Activated gamma-delta T cell treated with anti-CD3 and anti-CD28 coated beads, Interleukin-2, amount 50 U/mL, for 16 hours (primary cell): ENCODE measurements around the gene FRMD8.

Experiments used
- DNase-seq: peaks from one replicate; pipeline ENCODE4 v3.0.0-alpha.2; 2020; ENCODE audit warnings: low read depth

The FRMD8 gene

DNA sequence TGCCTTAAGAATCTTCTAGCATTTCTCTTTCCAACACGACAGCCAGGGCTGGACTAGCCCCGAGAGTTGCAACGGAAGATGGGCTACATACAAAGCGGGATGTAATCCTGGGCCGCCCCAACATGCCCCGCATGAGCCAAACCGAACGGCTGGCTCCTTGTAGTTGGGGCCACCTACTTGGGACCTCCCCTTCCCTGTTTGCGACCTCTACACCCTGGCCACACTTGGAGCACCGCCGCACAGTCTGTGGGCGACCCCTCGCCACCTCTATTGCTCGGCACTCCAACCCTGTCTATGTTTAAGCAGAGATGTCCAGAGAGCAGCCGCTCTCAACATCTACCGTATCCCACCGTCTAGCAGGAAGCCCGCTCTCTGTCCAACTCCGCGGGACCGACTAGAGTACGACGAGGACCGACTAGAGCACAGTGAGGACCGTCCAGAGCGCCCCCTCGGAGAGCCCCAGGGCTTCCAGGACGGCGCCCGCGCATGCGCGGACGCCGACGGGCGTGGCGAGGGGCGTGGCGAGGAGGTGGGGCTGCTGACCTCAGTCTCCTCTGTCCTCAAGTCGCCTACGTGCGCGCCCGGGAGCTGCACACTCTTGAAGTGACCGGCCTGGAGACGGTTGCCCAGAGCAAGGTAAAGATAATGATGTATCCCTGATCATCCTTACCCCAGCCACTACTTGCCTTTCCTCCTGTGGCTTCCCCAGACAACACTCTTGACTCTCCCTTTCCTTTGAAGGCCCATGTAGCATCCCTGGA is 68.4 kb downstream of the FRMD8 start:
- DNase-seq, result peak; percentile 69

DNA sequence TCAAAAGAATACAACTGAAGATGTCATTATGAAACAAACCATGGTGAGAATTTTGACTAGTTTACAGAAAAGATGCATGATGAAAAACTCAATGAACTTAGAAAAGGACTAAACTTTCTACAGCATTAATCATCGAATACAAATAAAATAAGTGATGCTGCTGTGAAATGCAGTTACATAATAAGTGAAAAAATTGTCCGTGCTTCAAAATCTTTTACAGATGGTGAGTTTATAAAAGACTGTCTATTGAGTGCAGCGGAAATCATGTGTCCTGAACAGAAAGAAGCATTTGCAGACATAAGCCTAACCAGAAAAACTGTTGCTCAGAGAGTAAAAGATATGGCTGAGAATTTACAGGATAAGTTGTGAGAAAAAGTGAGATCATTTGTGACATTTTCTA is 70.0 kb downstream of the FRMD8 start:
- no peak for DNase-seq

DNA sequence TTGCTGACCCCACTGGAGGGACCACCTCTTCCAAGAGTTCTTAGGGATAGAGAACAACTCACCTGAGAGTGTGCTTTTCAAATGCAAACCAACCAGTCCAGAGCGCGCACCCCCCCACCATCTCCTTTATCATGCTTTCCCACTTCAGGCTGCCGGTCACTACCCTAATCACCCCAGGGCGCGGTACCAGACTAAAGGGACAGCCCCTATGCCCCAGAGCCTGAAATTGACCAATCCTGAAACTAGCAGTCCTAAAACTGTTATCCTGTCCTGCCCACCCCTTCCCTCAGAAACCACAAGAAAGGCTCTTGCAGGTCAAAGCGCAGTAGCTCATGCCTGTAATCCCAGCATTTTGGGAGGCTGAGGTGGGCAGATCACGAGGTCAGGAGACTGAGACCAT is 73.1 kb downstream of the FRMD8 start:
- no peak for DNase-seq
